HCT116 (cell line): Measurements from ENCODE around the gene MINAR1.

Experiments used
- CTCF ChIP-seq, 3 experiments: fragments of 200-600 bp in 1 of 3; sonication (generic) in 1 of 3; IDR thresholded peaks in 2 of 3; conservative IDR thresholded peaks in 1 of 3; 2 replicates each; pipeline ENCODE4 v1.5.1; 2012 to 2017; ENCODE audit warnings: low read depth in 2 of 3, low read length in 2 of 3, antibody characterized with exemption in 1 of 3, borderline replicate concordance in 1 of 3, control low read depth in 1 of 3, mild to moderate bottlenecking in 1 of 3, mixed read lengths in 1 of 3, mixed run types in 1 of 3, moderate library complexity in 1 of 3; ENCODE audit not compliant: insufficient read depth in 1 of 3
- EZH2 ChIP-seq: fragments of 200-600 bp; sonication (generic); IDR thresholded peaks from 2 replicates; pipeline ENCODE4 v1.6.1; 2017; ENCODE audit warnings: antibody characterized with exemption, mixed run types
- EZH2phosphoT487 ChIP-seq: fragments of 200-600 bp; IDR thresholded peaks from 2 replicates; pipeline ENCODE4 v1.6.1; 2018; ENCODE audit warnings: antibody characterized with exemption, borderline replicate concordance
- JUND ChIP-seq: IDR thresholded peaks from 2 replicates; pipeline ENCODE4 v1.6.1; 2012
- MAX ChIP-seq: IDR thresholded peaks from 2 replicates; pipeline ENCODE4 v1.6.1; 2012
- POLR2A ChIP-seq: IDR thresholded peaks from 2 replicates; pipeline ENCODE4 v1.7.0; 2011; ENCODE audit warnings: borderline replicate concordance; ENCODE audit not compliant: insufficient read depth, insufficient read length; ENCODE audit errors: extremely low read depth
- POLR2AphosphoS5 ChIP-seq: IDR thresholded peaks from 2 replicates; pipeline ENCODE4 v1.6.1; 2011; ENCODE audit warnings: mild to moderate bottlenecking, low read depth, low read length, moderate library complexity
- REST ChIP-seq: IDR thresholded peaks from 2 replicates; pipeline ENCODE4 v1.6.1; 2012; ENCODE audit warnings: low read depth
- SP1 ChIP-seq: IDR thresholded peaks from 2 replicates; pipeline ENCODE4 v1.6.1; 2012; ENCODE audit warnings: low read depth
- SRF ChIP-seq: IDR thresholded peaks from 2 replicates; pipeline ENCODE4 v1.6.1; 2012; ENCODE audit warnings: low read depth
- YY1 ChIP-seq: IDR thresholded peaks from 2 replicates; pipeline ENCODE4 v1.6.1; 2011; ENCODE audit warnings: low read length, low read depth, moderate library complexity, mild to moderate bottlenecking; ENCODE audit not compliant: insufficient replicate concordance; ENCODE audit errors: extremely low read depth
- TF ChIP-seq, protein P1 (sequence below): IDR thresholded peaks from 2 replicates; pipeline ENCODE4 v1.6.1; 2012

DNA sequence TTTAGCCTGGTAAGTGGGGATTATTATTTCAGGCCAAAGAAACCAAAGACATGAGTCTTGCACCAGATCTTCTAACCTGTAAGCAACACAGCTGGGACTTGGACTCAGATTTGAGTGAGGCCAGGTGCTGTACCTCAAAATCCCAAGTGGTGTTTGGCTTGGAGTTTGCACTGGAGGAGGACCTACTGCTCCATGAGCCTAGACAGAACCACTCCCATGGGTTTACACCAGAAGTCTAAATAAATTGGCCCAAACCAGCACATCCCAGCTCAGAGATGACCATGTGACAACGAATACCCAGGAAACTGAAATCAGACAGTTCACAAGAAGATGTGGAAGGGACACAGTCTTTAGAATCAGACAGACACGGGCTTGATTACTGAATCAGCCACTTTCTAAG is 47.5 kb downstream of the MINAR1 start:
- TF ChIP-seq CTCF (IDR thresholded peaks at IDR 0.05 in 2 of 3, conservative IDR thresholded peaks at IDR 0.05 in 1 of 3; ENCODE audit: borderline replicate concordance in 1 of 3, insufficient read depth in 1 of 3, low read depth in 2 of 3, low read length in 2 of 3) (no peak), POLR2A (no peak), EZH2 (no peak), SP1 (no peak), SRF (no peak), MAX (no peak), YY1 (no peak), EZH2phosphoT487 (no peak), POLR2AphosphoS5 (no peak), JUND (no peak), REST (no peak)
- TF ChIP-seq, protein P1, sequence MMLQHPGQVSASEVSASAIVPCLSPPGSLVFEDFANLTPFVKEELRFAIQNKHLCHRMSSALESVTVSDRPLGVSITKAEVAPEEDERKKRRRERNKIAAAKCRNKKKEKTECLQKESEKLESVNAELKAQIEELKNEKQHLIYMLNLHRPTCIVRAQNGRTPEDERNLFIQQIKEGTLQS = no peak
